Measurements from ENCODE around the gene PFKP.

Gene PFKP

GRCh38 chr10:3046210-3046779 is 21.1 kb upstream of the PFKP start:
- no peak overlapping the region for H3K27ac ChIP-seq (ENCODE audit: low read length)
- no peaks in the 10 kb centered on the region for H3K27me3 ChIP-seq (replicated peaks; ENCODE audit: insufficient read depth, low read length)
- H3K4me1 ChIP-seq (ENCODE audit: low read length): no peaks in the 10 kb centered on the region
- H3K36me3 ChIP-seq (replicated peaks; ENCODE audit: insufficient read depth, low read length): no peaks in the 10 kb centered on the region
- H3K4me2 ChIP-seq (ENCODE audit: low read depth, low read length): no peak overlapping the region
- no peaks in the 10 kb centered on the region for H3K9me3 ChIP-seq (replicated peaks; ENCODE audit: insufficient read depth, low read length)
- no peak for DNase-seq
- TF ChIP-seq CTCF (IDR thresholded peaks at IDR 0.05; ENCODE audit: low read length): no peak
- TF ChIP-seq EZH2phosphoT487 (IDR thresholded peaks at IDR 0.05; ENCODE audit: low read length): no peak
- no peak for TF ChIP-seq EZH2 (optimal IDR thresholded peaks at IDR 0.05; ENCODE audit: low read depth, low read length)
- H3K4me3 ChIP-seq (ENCODE audit: low read length): no peak overlapping the region
- H3K9me2 ChIP-seq (replicated peaks; ENCODE audit: insufficient read depth, low read length): no peaks in the 10 kb centered on the region
- H3F3A ChIP-seq (ENCODE audit: insufficient read depth, low read length): no peaks in the 10 kb centered on the region
- no peaks in the 10 kb centered on the region for H4K20me1 ChIP-seq (ENCODE audit: insufficient read depth, low read length)
- H3K9ac ChIP-seq (ENCODE audit: low read length): no peak overlapping the region
- H2AFZ ChIP-seq (ENCODE audit: low read length): no peak overlapping the region
- no peaks in the 10 kb centered on the region for H3K79me2 ChIP-seq (ENCODE audit: low read length)

- H3K27ac ChIP-seq (ENCODE audit: low read length): no peak overlapping the region
- H3F3A ChIP-seq (ENCODE audit: insufficient read depth, low read length): no peaks in the 10 kb centered on the region
- H3K79me2 ChIP-seq (ENCODE audit: low read length): no peaks in the 10 kb centered on the region
These were observed 20.3 kb upstream of the PFKP start for GRCh38 chr10:3046981-3047547.

GRCh38 chr10:3047596-3047995 is 19.8 kb upstream of the PFKP start:
- TF ChIP-seq EZH2 (optimal IDR thresholded peaks at IDR 0.05; ENCODE audit: low read depth, low read length): no peak
- TF ChIP-seq CTCF (IDR thresholded peaks at IDR 0.05; ENCODE audit: low read length): no peak
- TF ChIP-seq EZH2phosphoT487 (IDR thresholded peaks at IDR 0.05; ENCODE audit: low read length): no peak
- no peaks in the 10 kb centered on the region for H4K20me1 ChIP-seq (ENCODE audit: insufficient read depth, low read length)
- H3K27me3 ChIP-seq (replicated peaks; ENCODE audit: insufficient read depth, low read length): no peaks in the 10 kb centered on the region
- no peak overlapping the region for H3K4me3 ChIP-seq (ENCODE audit: low read length)
- H3K9me2 ChIP-seq (replicated peaks; ENCODE audit: insufficient read depth, low read length): no peaks in the 10 kb centered on the region
- no peaks in the 10 kb centered on the region for H3K4me1 ChIP-seq (ENCODE audit: low read length)
- H3K36me3 ChIP-seq (replicated peaks; ENCODE audit: insufficient read depth, low read length): no peaks in the 10 kb centered on the region
- H3K4me2 ChIP-seq (ENCODE audit: low read depth, low read length): no peak overlapping the region
- no peak overlapping the region for H3K27ac ChIP-seq (ENCODE audit: low read length)
- H3F3A ChIP-seq (ENCODE audit: insufficient read depth, low read length): no peaks in the 10 kb centered on the region
- DNase-seq: no peak
- no peak overlapping the region for H3K9ac ChIP-seq (ENCODE audit: low read length)
- no peaks in the 10 kb centered on the region for H3K79me2 ChIP-seq (ENCODE audit: low read length)
- H2AFZ ChIP-seq (ENCODE audit: low read length): no peak overlapping the region
- no peaks in the 10 kb centered on the region for H3K9me3 ChIP-seq (replicated peaks; ENCODE audit: insufficient read depth, low read length)

More at GRCh38 chr10:3046981-3047547, 20.3 kb upstream of the PFKP start:
- no peaks in the 10 kb centered on the region for H3K27me3 ChIP-seq (replicated peaks; ENCODE audit: insufficient read depth, low read length)
- H3K9me3 ChIP-seq (replicated peaks; ENCODE audit: insufficient read depth, low read length): no peaks in the 10 kb centered on the region
- H2AFZ ChIP-seq (ENCODE audit: low read length): no peak overlapping the region
- H3K9me2 ChIP-seq (replicated peaks; ENCODE audit: insufficient read depth, low read length): no peaks in the 10 kb centered on the region
- no peak overlapping the region for H3K4me2 ChIP-seq (ENCODE audit: low read depth, low read length)
- TF ChIP-seq EZH2 (optimal IDR thresholded peaks at IDR 0.05; ENCODE audit: low read depth, low read length) (no peak), CTCF (IDR thresholded peaks at IDR 0.05; ENCODE audit: low read length) (no peak), EZH2phosphoT487 (IDR thresholded peaks at IDR 0.05; ENCODE audit: low read length) (no peak)
- no peaks in the 10 kb centered on the region for H3K4me1 ChIP-seq (ENCODE audit: low read length)
- no peak overlapping the region for H3K4me3 ChIP-seq (ENCODE audit: low read length)
- no peaks in the 10 kb centered on the region for H4K20me1 ChIP-seq (ENCODE audit: insufficient read depth, low read length)
- no peaks in the 10 kb centered on the region for H3K36me3 ChIP-seq (replicated peaks; ENCODE audit: insufficient read depth, low read length)
- no peak overlapping the region for H3K9ac ChIP-seq (ENCODE audit: low read length)
- DNase-seq: no peak

All from MM.1S (cell line).